GM12801 (cell line): ENCODE measurements around the gene APOBEC3A.

Experiments
- TF ChIP-seq, protein P1 (sequence below): IDR thresholded peaks from one replicate; pipeline ENCODE4 v1.5.1; 2011; ENCODE audit warnings: control low read depth; ENCODE audit not compliant: insufficient read length; ENCODE audit errors: extremely low read depth

APOBEC3A gene

DNA sequence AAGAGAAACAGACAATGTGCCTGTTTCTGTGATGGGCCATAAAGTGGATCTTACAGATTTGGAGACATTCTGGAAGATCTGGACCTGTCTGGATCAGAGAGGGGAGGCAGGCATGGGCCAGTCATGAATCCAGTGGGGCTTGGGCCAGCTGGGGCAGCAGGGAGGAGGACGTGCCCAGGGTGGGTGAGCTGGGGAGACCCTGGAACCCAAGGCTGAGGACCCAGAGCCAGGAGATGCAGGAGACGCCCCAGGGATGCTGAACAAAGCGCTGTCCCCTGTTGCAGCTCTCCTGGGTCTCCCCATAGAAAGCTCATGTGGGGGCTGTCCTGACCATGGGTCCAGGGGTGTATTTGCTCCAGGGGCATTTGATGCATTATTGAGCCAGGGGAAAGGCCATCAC is 1.5 kb upstream of the APOBEC3A start:
- TF ChIP-seq, protein P1, sequence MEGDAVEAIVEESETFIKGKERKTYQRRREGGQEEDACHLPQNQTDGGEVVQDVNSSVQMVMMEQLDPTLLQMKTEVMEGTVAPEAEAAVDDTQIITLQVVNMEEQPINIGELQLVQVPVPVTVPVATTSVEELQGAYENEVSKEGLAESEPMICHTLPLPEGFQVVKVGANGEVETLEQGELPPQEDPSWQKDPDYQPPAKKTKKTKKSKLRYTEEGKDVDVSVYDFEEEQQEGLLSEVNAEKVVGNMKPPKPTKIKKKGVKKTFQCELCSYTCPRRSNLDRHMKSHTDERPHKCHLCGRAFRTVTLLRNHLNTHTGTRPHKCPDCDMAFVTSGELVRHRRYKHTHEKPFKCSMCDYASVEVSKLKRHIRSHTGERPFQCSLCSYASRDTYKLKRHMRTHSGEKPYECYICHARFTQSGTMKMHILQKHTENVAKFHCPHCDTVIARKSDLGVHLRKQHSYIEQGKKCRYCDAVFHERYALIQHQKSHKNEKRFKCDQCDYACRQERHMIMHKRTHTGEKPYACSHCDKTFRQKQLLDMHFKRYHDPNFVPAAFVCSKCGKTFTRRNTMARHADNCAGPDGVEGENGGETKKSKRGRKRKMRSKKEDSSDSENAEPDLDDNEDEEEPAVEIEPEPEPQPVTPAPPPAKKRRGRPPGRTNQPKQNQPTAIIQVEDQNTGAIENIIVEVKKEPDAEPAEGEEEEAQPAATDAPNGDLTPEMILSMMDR: no peak

DNA sequence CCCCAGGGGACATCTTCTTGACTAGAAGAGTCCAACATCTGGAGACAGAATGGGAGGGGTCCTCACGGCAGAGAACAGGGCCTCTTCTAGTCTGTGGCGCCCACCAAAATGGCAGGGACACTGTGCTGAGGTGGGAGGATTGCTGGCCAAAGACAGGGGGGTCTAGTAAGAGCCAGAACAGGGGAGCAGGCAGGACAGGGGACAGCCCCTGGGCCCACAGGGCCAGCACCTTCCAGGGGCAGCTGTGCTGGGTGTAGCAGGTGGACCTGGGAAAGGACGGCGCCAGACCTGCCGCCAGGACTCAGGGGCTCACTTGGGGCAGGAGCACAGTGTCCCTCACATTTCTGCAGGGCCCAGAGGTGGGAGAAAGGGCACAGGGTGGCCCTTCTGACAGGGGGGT is 858 bp upstream of the APOBEC3A start:
- TF ChIP-seq, protein P1: no peak

DNA sequence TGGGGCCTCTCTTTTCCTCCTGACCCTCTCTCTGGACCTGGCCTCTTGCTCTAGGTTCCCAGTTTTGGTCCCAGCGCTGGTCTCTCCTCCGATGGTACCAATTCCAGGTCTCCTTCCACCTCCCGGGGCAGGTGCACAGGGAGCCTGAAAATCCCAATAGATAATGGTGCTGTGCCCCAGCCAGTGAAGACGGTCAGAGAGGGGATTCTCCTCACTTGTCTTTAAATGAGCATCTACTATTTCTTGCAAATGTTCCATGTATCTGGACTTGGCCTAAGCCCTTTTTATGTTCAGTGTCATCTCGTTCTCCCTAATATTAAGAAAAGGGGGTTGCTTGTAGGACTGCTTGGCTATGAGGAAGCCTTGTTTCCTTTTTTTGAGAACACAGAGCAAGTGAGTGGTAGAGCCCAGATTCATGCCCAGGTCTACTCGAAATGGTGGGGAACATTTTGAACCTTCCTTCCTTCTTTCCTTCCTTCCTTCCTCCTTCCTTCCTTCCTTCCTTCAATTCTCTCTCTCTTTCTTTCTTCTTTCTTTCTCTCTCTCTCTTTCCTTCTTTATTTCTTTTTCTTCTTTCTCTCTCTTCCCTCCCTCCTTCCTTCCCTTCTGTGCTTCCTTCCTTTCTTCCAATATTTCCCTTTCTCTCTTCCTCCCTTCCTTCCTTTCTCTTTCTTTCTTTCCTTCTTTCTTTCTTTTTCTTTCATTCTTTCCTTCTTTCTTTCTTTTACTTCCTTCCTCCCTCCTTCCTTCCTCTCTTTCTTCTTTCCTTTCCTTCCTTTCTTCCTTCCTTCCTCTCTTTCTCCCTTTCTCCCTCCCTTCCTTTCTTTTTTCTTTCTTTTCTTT is 620 bp downstream of the APOBEC3A start:
- TF ChIP-seq, protein P1: no peak

DNA sequence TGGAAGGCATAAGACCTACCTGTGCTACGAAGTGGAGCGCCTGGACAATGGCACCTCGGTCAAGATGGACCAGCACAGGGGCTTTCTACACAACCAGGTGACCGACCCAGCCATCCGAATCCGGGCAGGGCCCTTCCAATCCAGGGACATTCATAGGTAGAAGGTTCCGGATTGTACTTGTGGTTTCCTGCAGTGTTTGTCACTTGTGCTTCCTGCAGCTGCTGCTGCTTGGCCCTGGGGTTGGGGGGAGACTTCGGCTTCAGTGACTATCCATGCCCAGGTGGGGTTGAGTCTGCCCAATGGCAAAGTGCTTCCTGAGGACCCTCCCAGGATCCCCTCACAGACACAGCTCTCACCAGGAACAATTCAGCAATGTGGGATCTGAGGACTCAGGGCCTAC is 2.2 kb downstream of the APOBEC3A start:
- TF ChIP-seq, protein P1: no peak

DNA sequence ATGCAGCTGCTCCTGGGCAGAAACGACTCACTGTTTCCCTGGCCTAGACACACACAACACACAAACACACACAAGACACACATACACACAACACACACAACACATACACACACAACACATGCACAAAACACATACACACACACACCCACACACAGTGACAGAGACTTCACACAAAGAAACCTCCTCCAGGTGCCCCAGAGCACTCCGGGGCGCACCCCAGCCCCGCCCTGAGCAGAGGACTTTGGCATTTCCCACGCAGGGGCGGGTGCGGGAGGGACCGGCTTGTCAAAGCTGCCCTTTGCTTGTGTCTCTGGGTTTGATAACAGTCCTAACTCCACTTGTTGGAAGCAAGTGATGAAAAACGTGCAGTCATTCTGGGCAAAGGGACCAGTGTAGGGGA is 6.5 kb downstream of the APOBEC3A start:
- TF ChIP-seq, protein P1: no peak

DNA sequence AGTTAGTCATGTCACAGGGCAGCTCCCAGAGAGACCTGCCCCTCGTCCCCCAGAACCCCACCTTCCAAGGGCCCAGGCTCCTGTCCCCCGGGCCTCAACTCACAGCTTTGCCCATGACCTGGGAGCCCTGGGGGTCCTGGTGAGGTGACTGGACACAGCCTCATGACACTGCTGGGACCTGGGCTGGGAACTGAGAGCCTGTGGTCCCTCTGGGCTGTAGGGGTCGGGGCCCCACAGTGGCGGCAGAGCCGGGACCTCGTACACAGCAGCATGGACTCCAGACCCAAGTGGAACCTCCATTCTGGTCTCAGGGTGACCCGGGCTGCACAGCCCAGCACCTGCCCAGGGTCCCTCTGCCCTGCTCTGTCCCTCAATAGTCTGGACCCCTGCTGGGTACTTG is 6.9 kb downstream of the APOBEC3A start:
- TF ChIP-seq, protein P1: no peak

DNA sequence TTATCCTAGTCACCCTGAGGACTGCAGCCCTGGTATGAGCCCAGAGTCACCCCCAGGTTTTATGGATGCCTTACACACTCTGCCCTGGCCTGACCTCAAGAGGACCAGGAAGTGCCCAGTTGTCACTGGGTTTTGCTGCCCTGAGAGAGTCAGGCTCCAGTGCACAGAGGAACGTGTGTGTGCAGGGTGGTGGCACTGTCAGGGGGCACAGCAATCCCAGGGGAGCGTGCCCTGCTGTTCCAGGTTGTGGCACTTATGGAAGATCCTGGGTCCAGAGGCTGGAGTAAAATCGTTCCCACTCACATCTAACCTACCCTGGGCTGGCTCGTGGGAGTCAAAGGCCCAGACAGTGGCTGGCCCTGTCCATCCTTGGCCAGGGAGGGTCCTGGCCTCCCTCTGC is 7.6 kb downstream of the APOBEC3A start:
- TF ChIP-seq, protein P1: no peak
